NCI-H2227 (cell line): Measurements from ENCODE around the gene CAPNS1.
"Not testable (repeated sequence)": the region's sequence is repeated elsewhere in the genome, so short reads cannot be mapped to it uniquely, and the experiment has no call there.

Experiments used
- DNase-seq: peaks from one replicate; lab custom pipeline; 2025; ENCODE audit not compliant: unreplicated experiment; lab: John Stamatoyannopoulos, UW

Gene CAPNS1

GRCh38 chr19:36113894-36114720 lies 25.8 kb upstream of the CAPNS1 start:
- peak; percentile 86 for DNase-seq

GRCh38 chr19:36114721-36115452 lies 25.0 kb upstream of the CAPNS1 start, which contains the start of gene POLR2I:
Gene POLR2I (minus strand): TSS chr19:36114875. CDS start chr19:36114856, 19 bp downstream.
- DNase-seq = peak; percentile 100

- DNase-seq = peak; percentile 94
These were observed 24.2 kb upstream of the CAPNS1 start, which contains the start of gene TBCB for GRCh38 chr19:36115453-36116343. Gene TBCB (plus strand): TSS chr19:36115468. CDS start chr19:36115561, 93 bp downstream.

- DNase-seq = no peak
These were observed 23.6 kb upstream of the CAPNS1 start for GRCh38 chr19:36116344-36116637.

GRCh38 chr19:36120092-36120983 lies 19.5 kb upstream of the CAPNS1 start:
- DNase-seq = no peak

- no peak for DNase-seq
These were observed 18.9 kb upstream of the CAPNS1 start for GRCh38 chr19:36120984-36121358.

- DNase-seq = no peak
These were observed 18.3 kb upstream of the CAPNS1 start for GRCh38 chr19:36121486-36122124.

- DNase-seq = no peak
These were observed 14.3 kb upstream of the CAPNS1 start for GRCh38 chr19:36125557-36125956.

GRCh38 chr19:36128392-36128736 lies 11.5 kb upstream of the CAPNS1 start:
- no peak for DNase-seq

- DNase-seq = not testable (repeated sequence)
These were observed 8.6 kb upstream of the CAPNS1 start for GRCh38 chr19:36131221-36131620.

GRCh38 chr19:36134867-36135266 lies 5.0 kb upstream of the CAPNS1 start:
- DNase-seq = not testable (repeated sequence)

- DNase-seq = peak; percentile 48
These were observed 2.7 kb upstream of the CAPNS1 start for GRCh38 chr19:36136964-36137686.

- no peak for DNase-seq
These were observed 770 bp upstream of the CAPNS1 start for GRCh38 chr19:36139120-36139472.

GRCh38 chr19:36140304-36141038 lies 605 bp downstream of the CAPNS1 start:
- peak; percentile 93 for DNase-seq

GRCh38 chr19:36141039-36141927 lies 1.4 kb downstream of the CAPNS1 start:
- DNase-seq = peak; percentile 95

- no peak for DNase-seq
These were observed 2.2 kb downstream of the CAPNS1 start for GRCh38 chr19:36142046-36142445.

- DNase-seq = no peak
These were observed 2.6 kb downstream of the CAPNS1 start for GRCh38 chr19:36142496-36142895.

- DNase-seq = no peak
These were observed 4.8 kb downstream of the CAPNS1 start for GRCh38 chr19:36144624-36145023.
